ENCODE data around the gene SYNPO. TPM values are rescaled to one million over a fixed set of nuclear protein-coding genes. Genes with fewer than 3 reads are reported as not detected.

SYNPO gene
- total RNA-seq, 1 donor from 2014 or later: 49.3 TPM

DNA sequence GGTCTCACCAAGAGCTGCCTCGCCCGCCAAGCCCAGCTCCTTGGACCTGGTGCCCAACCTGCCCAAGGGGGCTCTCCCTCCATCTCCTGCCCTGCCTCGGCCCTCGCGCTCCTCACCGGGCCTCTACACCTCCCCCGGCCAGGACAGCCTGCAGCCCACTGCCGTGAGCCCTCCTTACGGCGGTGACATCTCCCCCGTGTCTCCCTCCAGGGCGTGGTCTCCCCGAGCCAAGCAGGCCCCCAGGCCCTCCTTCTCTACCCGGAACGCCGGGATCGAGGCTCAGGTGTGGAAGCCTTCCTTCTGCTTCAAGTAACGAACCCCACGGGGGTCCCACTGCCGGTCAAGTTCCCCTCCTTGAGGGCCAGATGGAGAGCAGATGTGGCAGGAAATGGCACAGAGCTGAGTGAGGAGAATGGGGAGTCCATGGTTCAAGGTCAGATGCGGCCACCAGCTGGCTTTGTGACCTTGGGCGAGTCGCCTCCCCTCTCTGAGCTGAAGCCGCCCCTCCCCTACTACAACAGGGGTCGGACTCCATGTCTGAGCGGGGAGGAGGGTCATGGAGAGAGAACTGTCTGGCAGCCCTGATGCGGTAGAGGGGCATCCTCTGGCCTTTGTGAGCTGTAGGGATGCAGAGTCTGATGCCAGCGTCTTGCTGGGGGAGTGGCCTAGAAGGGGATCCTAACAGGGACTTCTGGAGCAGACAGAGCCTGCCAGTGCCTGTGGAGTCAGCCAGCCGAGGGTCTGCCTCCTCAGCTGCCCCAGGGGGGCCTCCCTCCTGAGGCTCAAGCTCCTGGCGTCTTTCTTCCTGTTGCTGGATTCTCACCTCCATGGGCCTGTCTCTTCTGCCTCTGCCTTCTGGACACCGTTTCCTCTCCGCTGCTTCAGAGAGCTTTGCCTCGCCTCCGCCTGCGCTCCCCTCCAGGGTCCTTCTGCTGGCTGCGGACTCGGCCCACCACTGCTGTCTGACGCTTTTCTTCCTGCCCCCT lies 9.9 kb downstream of the SYNPO start:
- intact Hi-C loops (cut with micrococcal nuclease): no loop called here
- CTCF ChIA-PET: no interaction called here

GRCh38 chr5:150651382-150651781 lies 10.9 kb downstream of the SYNPO start:
- Mint-ChIP-seq H3K36me3 (ENCODE audit: low read depth) (peaks cover 30% of the 10 kb centered on the region), H3K4me1 (peaks cover 6% of the 10 kb centered on the region), H3K27me3 (no peaks in the 10 kb centered on the region), H3K9me3 (no peaks in the 10 kb centered on the region), H3K27ac (no peak overlapping the region), H3K4me3 (no peak overlapping the region)
- no peak for TF ChIP-seq CTCF (IDR thresholded peaks at IDR 0.05)
- intact Hi-C loops (cut with micrococcal nuclease): no loop called here
- POLR2A ChIA-PET: interaction anchor here (1.4 kb wide), 1 partner anchor 25 kb away, joined by 3 read pairs; no protein-coding TSS in a partner anchor
- ATAC-seq (ENCODE audit: low read depth) (no peak), DNase-seq (no peak)
- CTCF ChIA-PET: interaction anchor here (7.3 kb wide), 1 partner anchor 90 kb away, joined by 122 read pairs; no protein-coding TSS in a partner anchor

More for the DNA sequence above, 9.9 kb downstream of the SYNPO start:
- H3K4me1 Mint-ChIP-seq: peaks cover 3% of the 10 kb centered on the region
- POLR2A ChIA-PET: no interaction called here
- no peaks in the 10 kb centered on the region for H3K9me3 Mint-ChIP-seq
- no peak overlapping the region for H3K4me3 Mint-ChIP-seq
- no peaks in the 10 kb centered on the region for H3K27me3 Mint-ChIP-seq
- ATAC-seq (ENCODE audit: low read depth) (no peak), DNase-seq (no peak)
- TF ChIP-seq CTCF (IDR thresholded peaks at IDR 0.05): no peak
- peaks cover 30% of the 10 kb centered on the region for H3K36me3 Mint-ChIP-seq (ENCODE audit: low read depth)
- no peak overlapping the region for H3K27ac Mint-ChIP-seq

- no peak overlapping the region for H3K27ac Mint-ChIP-seq
- no peak overlapping the region for H3K4me3 Mint-ChIP-seq
- peaks cover 8% of the 10 kb centered on the region for H3K4me1 Mint-ChIP-seq
- peaks cover 29% of the 10 kb centered on the region for H3K36me3 Mint-ChIP-seq (ENCODE audit: low read depth)
- TF ChIP-seq CTCF (IDR thresholded peaks at IDR 0.05): no peak
- CTCF ChIA-PET: interaction anchor here (7.3 kb wide), 1 partner anchor 91 kb away, joined by 122 read pairs; no protein-coding TSS in a partner anchor
- intact Hi-C loops (cut with micrococcal nuclease): no loop called here
- H3K27me3 Mint-ChIP-seq: no peaks in the 10 kb centered on the region
- H3K9me3 Mint-ChIP-seq: no peaks in the 10 kb centered on the region
- ATAC-seq (ENCODE audit: low read depth) (no peak), DNase-seq (no peak)
- POLR2A ChIA-PET: interaction anchor here (1.4 kb wide), 1 partner anchor 26 kb away, joined by 3 read pairs; no protein-coding TSS in a partner anchor
Observed at GRCh38 chr5:150651924-150652671, 11.6 kb downstream of the SYNPO start.

GRCh38 chr5:150653145-150653761 lies 12.8 kb downstream of the SYNPO start:
- POLR2A ChIA-PET: interaction anchor here (0.7 kb wide), 1 partner anchor 114 kb away, joined by 3 read pairs; no protein-coding TSS in a partner anchor
- Mint-ChIP-seq H3K4me3 (no peak overlapping the region), H3K27ac (no peak overlapping the region), H3K9me3 (no peaks in the 10 kb centered on the region), H3K4me1 (peaks cover 16% of the 10 kb centered on the region), H3K36me3 (ENCODE audit: low read depth) (peaks cover 20% of the 10 kb centered on the region), H3K27me3 (no peaks in the 10 kb centered on the region)
- no peak for TF ChIP-seq CTCF (IDR thresholded peaks at IDR 0.05)
- no peak for ATAC-seq (ENCODE audit: low read depth)
- intact Hi-C loops (cut with micrococcal nuclease): no loop called here
- no peak for DNase-seq
- CTCF ChIA-PET: interaction anchor here (7.3 kb wide), 1 partner anchor 92 kb away, joined by 122 read pairs; no protein-coding TSS in a partner anchor
